ENCODE data around the gene ARRB1.

The ARRB1 gene

DNA sequence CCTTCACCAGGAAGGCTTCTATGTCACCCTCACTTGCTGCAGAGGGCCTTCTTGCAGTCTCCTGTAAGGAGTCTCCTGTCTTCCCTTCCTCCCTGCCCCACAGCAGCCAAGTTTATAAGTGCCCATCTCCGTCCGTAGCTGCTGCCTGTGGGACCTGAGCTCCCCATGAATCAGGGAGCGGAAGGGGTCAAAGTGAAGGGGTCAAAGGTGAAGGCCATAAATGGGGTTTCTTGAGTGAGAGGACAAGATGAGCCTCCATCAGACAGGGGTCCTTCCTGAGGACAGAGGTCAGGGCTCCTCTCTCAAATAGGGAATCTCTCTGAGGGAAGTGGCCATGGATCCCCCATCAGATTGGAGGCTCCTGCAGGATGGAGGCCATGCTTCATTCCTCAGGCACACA, 44.4 kb downstream of the ARRB1 start:
- Histone ChIP-seq H3F3A (ENCODE audit: insufficient read depth, low read length) (no peaks in the 10 kb centered on the region), H3K27ac (ENCODE audit: low read depth, low read length, poor library complexity, severe bottlenecking) (no peak overlapping the region), H3K36me3 (ENCODE audit: insufficient read depth, low read length) (no peaks in the 10 kb centered on the region), H3K79me2 (ENCODE audit: insufficient read depth, low read length) (no peaks in the 10 kb centered on the region), H3K4me3 (ENCODE audit: low read depth, low read length, poor library complexity, severe bottlenecking) (no peak overlapping the region), H3K4me2 (ENCODE audit: low read length) (no peak overlapping the region), H3K9me2 (ENCODE audit: low read depth, low read length) (no peaks in the 10 kb centered on the region), H3K9me3 (ENCODE audit: low read length) (no peaks in the 10 kb centered on the region), H4K20me1 (ENCODE audit: insufficient read depth, low read length) (no peaks in the 10 kb centered on the region), H3K27me3 (ENCODE audit: insufficient read depth, low read length) (no peaks in the 10 kb centered on the region), H3K4me1 (ENCODE audit: insufficient read depth, low read length, severe bottlenecking) (no peaks in the 10 kb centered on the region), H2AFZ (ENCODE audit: low read length) (no peak overlapping the region), H3K9ac (ENCODE audit: low read length) (no peak overlapping the region)
- TF ChIP-seq CTCF (IDR thresholded peaks at IDR 0.05; ENCODE audit: low read length) = no peak
- no peak for TF ChIP-seq EZH2 (IDR thresholded peaks at IDR 0.05; ENCODE audit: borderline replicate concordance, low read length)

DNA sequence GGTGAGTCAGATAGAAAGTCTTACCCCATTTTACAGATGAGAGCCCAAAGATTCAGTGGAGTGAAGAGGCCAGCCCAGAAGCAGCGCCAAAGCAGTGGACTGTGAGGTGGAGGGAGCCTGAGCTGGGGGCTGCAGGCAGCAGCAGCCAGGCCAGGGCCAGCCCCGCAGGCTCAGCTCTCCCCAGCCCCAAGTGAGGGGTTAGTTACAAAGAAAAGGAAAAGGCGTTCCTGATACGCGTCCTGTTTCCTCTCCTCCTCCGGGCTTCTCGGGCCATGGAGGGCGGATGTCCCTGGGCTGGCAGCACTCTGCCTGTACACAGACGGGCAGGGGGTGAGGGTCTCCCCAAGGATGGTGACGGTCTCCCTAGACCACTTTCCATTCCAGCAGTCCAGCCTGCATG, 44.9 kb downstream of the ARRB1 start:
- Histone ChIP-seq H3K4me2 (ENCODE audit: low read length) (no peak overlapping the region), H3K9ac (ENCODE audit: low read length) (no peak overlapping the region)

DNA sequence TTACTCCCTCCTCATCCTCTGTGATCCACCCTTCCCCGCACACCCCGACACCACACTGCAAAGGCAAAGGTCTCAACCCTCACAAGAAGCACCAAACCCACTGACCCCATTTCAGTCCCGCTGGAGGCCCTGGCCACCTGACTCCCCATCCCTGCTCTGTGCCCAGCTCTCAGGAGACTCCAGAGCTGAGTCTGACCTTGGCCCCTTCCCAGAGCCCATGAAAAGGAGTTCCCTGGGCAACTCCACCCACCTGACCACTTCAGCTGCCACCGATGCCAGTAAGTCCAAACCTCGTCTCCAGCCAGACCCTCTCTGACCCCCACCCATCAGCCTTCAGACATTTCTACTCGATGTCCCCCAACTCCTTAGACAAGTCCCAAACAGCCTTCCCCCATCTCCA, 45.5 kb downstream of the ARRB1 start:
- no peak overlapping the region for H3K9ac ChIP-seq (ENCODE audit: low read length)
- TF ChIP-seq EZH2 (IDR thresholded peaks at IDR 0.05; ENCODE audit: borderline replicate concordance, low read length) = no peak
- TF ChIP-seq CTCF (IDR thresholded peaks at IDR 0.05; ENCODE audit: low read length) = no peak
- H3K36me3 ChIP-seq (ENCODE audit: insufficient read depth, low read length) = no peaks in the 10 kb centered on the region
- no peak overlapping the region for H3K4me2 ChIP-seq (ENCODE audit: low read length)
- no peaks in the 10 kb centered on the region for H3K9me3 ChIP-seq (ENCODE audit: low read length)
- H3K4me1 ChIP-seq (ENCODE audit: insufficient read depth, low read length, severe bottlenecking) = no peaks in the 10 kb centered on the region
- no peaks in the 10 kb centered on the region for H3K27me3 ChIP-seq (ENCODE audit: insufficient read depth, low read length)
- H3K4me3 ChIP-seq (ENCODE audit: low read depth, low read length, poor library complexity, severe bottlenecking) = no peak overlapping the region
- no peak overlapping the region for H3K27ac ChIP-seq (ENCODE audit: low read depth, low read length, poor library complexity, severe bottlenecking)
- H4K20me1 ChIP-seq (ENCODE audit: insufficient read depth, low read length) = no peaks in the 10 kb centered on the region
- no peaks in the 10 kb centered on the region for H3F3A ChIP-seq (ENCODE audit: insufficient read depth, low read length)
- no peaks in the 10 kb centered on the region for H3K79me2 ChIP-seq (ENCODE audit: insufficient read depth, low read length)
- H3K9me2 ChIP-seq (ENCODE audit: low read depth, low read length) = no peaks in the 10 kb centered on the region
- H2AFZ ChIP-seq (ENCODE audit: low read length) = no peak overlapping the region

More for the DNA sequence above, 44.9 kb downstream of the ARRB1 start:
- TF ChIP-seq EZH2 (IDR thresholded peaks at IDR 0.05; ENCODE audit: borderline replicate concordance, low read length) (no peak), CTCF (IDR thresholded peaks at IDR 0.05; ENCODE audit: low read length) (no peak)
- Histone ChIP-seq H3K9me2 (ENCODE audit: low read depth, low read length) (no peaks in the 10 kb centered on the region), H2AFZ (ENCODE audit: low read length) (no peak overlapping the region), H4K20me1 (ENCODE audit: insufficient read depth, low read length) (no peaks in the 10 kb centered on the region), H3K4me1 (ENCODE audit: insufficient read depth, low read length, severe bottlenecking) (no peaks in the 10 kb centered on the region), H3K27me3 (ENCODE audit: insufficient read depth, low read length) (no peaks in the 10 kb centered on the region), H3K4me3 (ENCODE audit: low read depth, low read length, poor library complexity, severe bottlenecking) (no peak overlapping the region), H3K36me3 (ENCODE audit: insufficient read depth, low read length) (no peaks in the 10 kb centered on the region), H3K27ac (ENCODE audit: low read depth, low read length, poor library complexity, severe bottlenecking) (no peak overlapping the region), H3K9me3 (ENCODE audit: low read length) (no peaks in the 10 kb centered on the region), H3F3A (ENCODE audit: insufficient read depth, low read length) (no peaks in the 10 kb centered on the region), H3K79me2 (ENCODE audit: insufficient read depth, low read length) (no peaks in the 10 kb centered on the region)

Data from OCI-LY1 (cell line).